Loucy (cell line): Measurements from ENCODE around the gene ARHGEF16.

Experiments
- H2AFZ ChIP-seq: fragments of 200-600 bp; sonication (generic); 2 replicates; pipeline ENCODE4 v1.6.0; 2016; ENCODE audit warnings: antibody characterized with exemption, mild to moderate bottlenecking, low read length, moderate library complexity
- H3F3A ChIP-seq: fragments of 200-600 bp; 2 replicates; pipeline ENCODE4 v1.6.0; 2016; ENCODE audit warnings: antibody characterized with exemption, low read depth, mild to moderate bottlenecking
- H3K27me3 ChIP-seq: fragments of 200-600 bp; sonication (generic); 2 replicates; pipeline ENCODE4 v1.6.1; 2014; ENCODE audit warnings: low read length, mild to moderate bottlenecking; ENCODE audit not compliant: insufficient read depth, poor library complexity, severe bottlenecking
- H3K36me3 ChIP-seq: fragments of 200-600 bp; sonication (generic); 2 replicates; pipeline ENCODE4 v1.6.1; 2016; ENCODE audit warnings: low read length; ENCODE audit not compliant: insufficient read depth
- H3K4me1 ChIP-seq: fragments of 200-600 bp; sonication (generic); 2 replicates; pipeline ENCODE4 v1.5.1; 2014; ENCODE audit warnings: low read length, mild to moderate bottlenecking; ENCODE audit not compliant: insufficient read depth, poor library complexity, severe bottlenecking
- H3K4me2 ChIP-seq: fragments of 200-600 bp; sonication (generic); 2 replicates; pipeline ENCODE4 v1.6.0; 2014; ENCODE audit warnings: antibody characterized with exemption, low read length, low read depth, mild to moderate bottlenecking; ENCODE audit not compliant: poor library complexity, severe bottlenecking
- H3K4me3 ChIP-seq: fragments of 200-600 bp; sonication (generic); 2 replicates; pipeline ENCODE4 v1.5.1; 2014; ENCODE audit warnings: low read length, mild to moderate bottlenecking, mixed read lengths; ENCODE audit not compliant: poor library complexity, severe bottlenecking
- H3K79me2 ChIP-seq: fragments of 200-600 bp; sonication (generic); 2 replicates; pipeline ENCODE4 v1.6.1; 2014; ENCODE audit warnings: low read length; ENCODE audit not compliant: insufficient read depth
- H3K9ac ChIP-seq: fragments of 200-600 bp; sonication (generic); 2 replicates; pipeline ENCODE4 v1.6.0; 2014; ENCODE audit warnings: mild to moderate bottlenecking, low read depth, low read length, moderate library complexity; ENCODE audit not compliant: poor library complexity, severe bottlenecking
- H3K9me2 ChIP-seq: fragments of 200-600 bp; sonication (generic); replicated peaks from 2 replicates; pipeline ENCODE4 v1.6.1; 2016; ENCODE audit warnings: low read depth, low read length, mixed read lengths
- H3K9me3 ChIP-seq: fragments of 200-600 bp; sonication (generic); 2 replicates; pipeline ENCODE4 v1.6.1; 2014; ENCODE audit warnings: mild to moderate bottlenecking, antibody characterized with exemption, low read length, low read depth; ENCODE audit not compliant: insufficient read depth
- H4K20me1 ChIP-seq: fragments of 200-600 bp; sonication (generic); 2 replicates; pipeline ENCODE4 v1.6.0; 2014; ENCODE audit warnings: antibody characterized with exemption, low read length, mild to moderate bottlenecking; ENCODE audit not compliant: insufficient read depth, poor library complexity, severe bottlenecking
- CTCF ChIP-seq: fragments of 200-600 bp; sonication (generic); conservative IDR thresholded peaks from 2 replicates; pipeline ENCODE4 v1.5.1; 2014; ENCODE audit warnings: mild to moderate bottlenecking, antibody characterized with exemption, low read length
- EZH2phosphoT487 ChIP-seq: fragments of 200-600 bp; IDR thresholded peaks from 2 replicates; pipeline ENCODE4 v1.6.1; 2018; ENCODE audit warnings: antibody characterized with exemption, mild to moderate bottlenecking, moderate library complexity, borderline replicate concordance

ARHGEF16 gene

GRCh38 chr1:3451994-3452865, 2.2 kb upstream of the ARHGEF16 start:
- Histone ChIP-seq H3K4me3 (no peak overlapping the region), H3K79me2 (no peaks in the 10 kb centered on the region), H3K4me2 (no peak overlapping the region), H3K36me3 (no peaks in the 10 kb centered on the region), H3K9ac (peak overlapping the region; percentile 38), H4K20me1 (no peaks in the 10 kb centered on the region), H3K9me2 (no peaks in the 10 kb centered on the region), H3K27me3 (no peaks in the 10 kb centered on the region), H2AFZ (peak overlapping the region; percentile 60; the same call in 1 of the 2 replicates), H3K4me1 (peaks cover 14% of the 10 kb centered on the region), H3K9me3 (no peaks in the 10 kb centered on the region), H3F3A (no peaks in the 10 kb centered on the region)
- TF ChIP-seq EZH2phosphoT487 (no peak), CTCF (no peak)

GRCh38 chr1:3452866-3453175, 1.6 kb upstream of the ARHGEF16 start:
- no peaks in the 10 kb centered on the region for H3K36me3 ChIP-seq
- H3K4me1 ChIP-seq: peaks cover 15% of the 10 kb centered on the region
- no peaks in the 10 kb centered on the region for H3K9me2 ChIP-seq
- peak overlapping the region; percentile 38 for H3K9ac ChIP-seq
- TF ChIP-seq EZH2phosphoT487: no peak
- no peak for TF ChIP-seq CTCF
- H3K27me3 ChIP-seq: no peaks in the 10 kb centered on the region
- H2AFZ ChIP-seq: peak overlapping the region; percentile 60; the same call in 1 of the 2 replicates
- no peaks in the 10 kb centered on the region for H3K79me2 ChIP-seq
- H3K4me2 ChIP-seq: no peak overlapping the region
- no peaks in the 10 kb centered on the region for H3K9me3 ChIP-seq
- H3K4me3 ChIP-seq: no peak overlapping the region
- H4K20me1 ChIP-seq: no peaks in the 10 kb centered on the region
- no peaks in the 10 kb centered on the region for H3F3A ChIP-seq

- H3K9me2 ChIP-seq: no peaks in the 10 kb centered on the region
- peak overlapping the region; percentile 38 for H3K9ac ChIP-seq
- H3K4me1 ChIP-seq: peaks cover 17% of the 10 kb centered on the region
- peak; percentile 85 for TF ChIP-seq CTCF
- no peak for TF ChIP-seq EZH2phosphoT487
- no peaks in the 10 kb centered on the region for H3F3A ChIP-seq
- no peaks in the 10 kb centered on the region for H3K36me3 ChIP-seq
- H2AFZ ChIP-seq: peak overlapping the region; percentile 60; the same call in 1 of the 2 replicates
- H3K79me2 ChIP-seq: no peaks in the 10 kb centered on the region
- no peak overlapping the region for H3K4me3 ChIP-seq
- peak overlapping the region; percentile 78 for H3K4me2 ChIP-seq
- H3K27me3 ChIP-seq: no peaks in the 10 kb centered on the region
- H4K20me1 ChIP-seq: no peaks in the 10 kb centered on the region
- H3K9me3 ChIP-seq: no peaks in the 10 kb centered on the region
Observed at GRCh38 chr1:3453203-3453761, 1.2 kb upstream of the ARHGEF16 start.
